HepG2 (cell line): ENCODE results near the gene ZNF618. TPM values are rescaled to one million over a fixed set of nuclear protein-coding genes. Genes with fewer than 3 reads are reported as not detected.

Experiments used
- ATAC-seq: fragments of 200-7000 bp; cut with Tn5 transposase; 3 replicates; pipeline ENCODE4 v1.9.1; 2020; ENCODE audit warnings: mild to moderate bottlenecking, moderate library complexity
- BruUV-seq: library from RNA; stranded (reverse); fragments of 400-500 nt; replicated peaks from 2 replicates; lab custom pipeline; 2021; lab: Mats Ljungman, UMichigan
- CTCF ChIA-PET: fragments of 300-600 bp; formaldehyde crosslinking; extraction: SDS; loops from one replicate; lab custom pipeline; 2021; ENCODE audit warnings: low total read pairs, inconsistent platforms, low intra/inter-chr PET ratio; lab: Yijun Ruan, JAX
- POLR2A ChIA-PET: fragments of 350-600 bp; sonication (Branson Sonifier 250); formaldehyde crosslinking; loops from one replicate; lab custom pipeline; 2020; ENCODE audit warnings: antibody characterized with exemption, inconsistent platforms; lab: Yijun Ruan, JAX
- DNase-seq: peaks from one replicate; pipeline ENCODE4 v3.0.0-alpha.2; 2015; ENCODE audit warnings: low spot score
- FAIRE-seq: peaks from 3 replicates; lab custom pipeline; 2011; peaks lifted over from hg19 to GRCh38; lab: Jason Lieb, UNC
- H2AFZ ChIP-seq: one replicate; pipeline ENCODE4 v1.6.1; 2011; ENCODE audit warnings: low read length, inconsistent platforms
- H3K27ac ChIP-seq: fragments of 300-600 bp; 3 replicates; pipeline ENCODE4 v1.8.0; 2011; ENCODE audit warnings: mixed run types, mild to moderate bottlenecking, mixed read lengths, low read length, inconsistent platforms; ENCODE audit not compliant: insufficient read depth; ENCODE audit errors: extremely low read length
- H3K27me3 ChIP-seq, 2 experiments: fragments of 200-600 bp in 1 of 2; 2 replicates in 1 of 2; 3 replicates in 1 of 2; pipeline versions ENCODE4 v1.6.0 to v1.8.0; 2011; ENCODE audit warnings: low read length in 2 of 2, mild to moderate bottlenecking in 2 of 2, moderate library complexity in 2 of 2, inconsistent platforms in 1 of 2; ENCODE audit not compliant: insufficient read depth in 2 of 2, control insufficient read depth in 1 of 2
- H3K36me3 ChIP-seq, 2 experiments: fragments of 200-600 bp in 1 of 2; replicated peaks in 1 of 2; 2 replicates in 1 of 2; 3 replicates in 1 of 2; pipeline versions ENCODE4 v1.5.1 to v1.8.0; 2011; ENCODE audit warnings: low read length in 2 of 2, inconsistent platforms in 1 of 2; ENCODE audit not compliant: insufficient read depth in 2 of 2, control insufficient read depth in 1 of 2
- H3K4me1 ChIP-seq: 2 replicates; pipeline ENCODE4 v1.5.1; 2012; ENCODE audit warnings: low read length, inconsistent platforms; ENCODE audit not compliant: insufficient read depth
- H3K4me2 ChIP-seq: 2 replicates; pipeline ENCODE4 v1.6.0; 2011; ENCODE audit warnings: low read depth, low read length, inconsistent platforms
- H3K4me3 ChIP-seq, 3 experiments: fragments of 200-600 bp in 1 of 3; sonication (generic), shearing (Covaris generic) in 1 of 3; replicated peaks in 1 of 3; 2 replicates each; pipeline ENCODE4 v1.5.1; 2011 to 2016; ENCODE audit warnings: low read length in 3 of 3, inconsistent platforms in 2 of 3, low read depth in 2 of 3, mild to moderate bottlenecking in 2 of 3, control low read depth in 1 of 3, mixed read lengths in 1 of 3; ENCODE audit not compliant: insufficient read depth in 1 of 3
- H3K79me2 ChIP-seq: one replicate; pipeline ENCODE4 v1.6.1; 2011; ENCODE audit warnings: low read length, inconsistent platforms; ENCODE audit not compliant: insufficient read depth
- H3K9ac ChIP-seq: 2 replicates; pipeline ENCODE4 v1.6.0; 2011; ENCODE audit warnings: mild to moderate bottlenecking, low read depth, low read length, inconsistent platforms; ENCODE audit not compliant: insufficient read depth
- H3K9me3 ChIP-seq: 2 replicates; pipeline ENCODE4 v1.5.1; 2012; ENCODE audit warnings: mild to moderate bottlenecking, low read length
- H4K20me1 ChIP-seq: 2 replicates; pipeline ENCODE4 v1.6.0; 2011; ENCODE audit warnings: inconsistent platforms, mild to moderate bottlenecking, low read length, moderate library complexity; ENCODE audit not compliant: insufficient read depth
- ESRRA ChIP-seq: sonication (generic); formaldehyde crosslinking; IDR thresholded peaks from 2 replicates; pipeline ENCODE4 v1.5.1; 2020; ENCODE audit warnings: mild to moderate bottlenecking, low read depth, missing genetic modification reagents
- FOXC1 ChIP-seq: sonication (generic); formaldehyde crosslinking; IDR thresholded peaks from 2 replicates; pipeline ENCODE4 v1.8.0; 2022; ENCODE audit warnings: mild to moderate bottlenecking, missing genetic modification reagents, borderline replicate concordance
- HNRNPH1 ChIP-seq: fragments of 200-400 bp; formaldehyde crosslinking; optimal IDR thresholded peaks from 2 replicates; pipeline ENCODE3; 2017; ENCODE audit warnings: mild to moderate bottlenecking, low read depth, low read length
- HOXA5 ChIP-seq: sonication (generic); formaldehyde crosslinking; IDR thresholded peaks from 2 replicates; pipeline ENCODE4 v1.4.0; 2020; ENCODE audit warnings: missing genetic modification reagents
- JUND ChIP-seq: sonication (generic); formaldehyde crosslinking; IDR thresholded peaks from 2 replicates; pipeline ENCODE4 v1.8.0; 2022; ENCODE audit warnings: mild to moderate bottlenecking, missing genetic modification reagents
- MAFF ChIP-seq: IDR thresholded peaks from 2 replicates; pipeline ENCODE4 v1.6.1; 2011; ENCODE audit warnings: low read depth, low read length, improper control_type of control experiment
- PTBP1 ChIP-seq: fragments of 200-400 bp; formaldehyde crosslinking; IDR thresholded peaks from 2 replicates; pipeline ENCODE4 v1.6.1; 2018; ENCODE audit warnings: low read length, low read depth; ENCODE audit not compliant: poor library complexity, severe bottlenecking
- SP4 ChIP-seq: sonication (generic); formaldehyde crosslinking; IDR thresholded peaks from 2 replicates; pipeline ENCODE4 v1.8.1; 2023; ENCODE audit warnings: mild to moderate bottlenecking, missing genetic modification reagents
- SRF ChIP-seq: IDR thresholded peaks from 2 replicates; pipeline ENCODE4 v1.6.1; 2011; ENCODE audit warnings: mild to moderate bottlenecking, low read depth, low read length, moderate library complexity
- TBL1XR1 ChIP-seq: fragments of 150-350 bp; IDR thresholded peaks from 2 replicates; pipeline ENCODE4 v1.6.1; 2014; ENCODE audit warnings: borderline replicate concordance, low read length; ENCODE audit not compliant: partially characterized antibody
- TBX3 ChIP-seq: fragments of 450-650 bp; IDR thresholded peaks from 2 replicates; pipeline ENCODE4 v1.6.1; 2017; ENCODE audit warnings: antibody characterized with exemption, mild to moderate bottlenecking, inconsistent platforms, borderline replicate concordance
- TCF7L2 ChIP-seq: IDR thresholded peaks from 2 replicates; pipeline ENCODE4 v1.6.1; 2011; ENCODE audit warnings: mild to moderate bottlenecking, low read depth, low read length, moderate library complexity
- ZFP36L2 ChIP-seq: sonication (generic); formaldehyde crosslinking; IDR thresholded peaks from 2 replicates; pipeline ENCODE4 v1.4.0; 2020; ENCODE audit warnings: missing genetic modification reagents
- ZMYM2 ChIP-seq: sonication (generic); formaldehyde crosslinking; IDR thresholded peaks from 2 replicates; pipeline ENCODE4 v1.8.0; 2022; ENCODE audit warnings: mild to moderate bottlenecking, missing genetic modification reagents
- ZNF430 ChIP-seq: sonication (generic); formaldehyde crosslinking; IDR thresholded peaks from 2 replicates; pipeline ENCODE4 v1.9.0; 2021; ENCODE audit warnings: mild to moderate bottlenecking, missing genetic modification reagents
- ZNF432 ChIP-seq: sonication (generic); formaldehyde crosslinking; IDR thresholded peaks from 2 replicates; pipeline ENCODE4 v1.5.0; 2020; ENCODE audit warnings: missing genetic modification reagents, mild to moderate bottlenecking, borderline replicate concordance
- ZNF546 ChIP-seq: sonication (generic); formaldehyde crosslinking; conservative IDR thresholded peaks from 2 replicates; pipeline ENCODE4 v1.8.1; 2023; ENCODE audit warnings: mild to moderate bottlenecking, missing genetic modification reagents
- ZNF678 ChIP-seq: sonication (generic); formaldehyde crosslinking; IDR thresholded peaks from 2 replicates; pipeline ENCODE4 v1.4.0; 2020; ENCODE audit warnings: mild to moderate bottlenecking, missing genetic modification reagents
- in situ Hi-C: cut with HindIII; loops from 2 replicates; pipeline ENCODE4 v1.10.0; 2017; ENCODE audit warnings: low pct_unique_long_range_greater_than_20kb; ENCODE audit not compliant: extremely low pct_ligation_motif_present
- intact Hi-C: fragments of 100-400 bp; cut with micrococcal nuclease; formaldehyde crosslinking; loops from one replicate; pipeline ENCODE4 v1.10.0; 2022; ENCODE audit not compliant: unreplicated experiment
- polyA plus RNA-seq, 8 experiments: library from polyadenylated mRNA; depleted of rRNA in 3 of 8; stranded (reverse) in 7 of 8; unstranded in 1 of 8; fragments of >200 nt; fragmentation: Illumina TruSeq in 4 of 8; extraction: Trizol in 4 of 8; gene quantifications; 2 replicates each; pipeline versions ENCODE4 v1.2.1 to v1.2.3, GENCODE V29; 2011 to 2016; ENCODE audit warnings: low read depth in 4 of 8, missing spikeins in 1 of 8, mixed read lengths in 1 of 8; ENCODE audit not compliant: insufficient read depth in 1 of 8
- total RNA-seq, 5 experiments: library from RNA; depleted of rRNA; stranded (reverse); fragments of >200 nt; fragmentation: Illumina TruSeq; extraction: Trizol; gene quantifications; 2 replicates each; pipeline ENCODE4 v1.2.3, GENCODE V29; 2016; ENCODE audit warnings: low read depth in 1 of 5
- TF ChIP-seq, protein P1 (sequence below): sonication (generic); formaldehyde crosslinking; IDR thresholded peaks from 2 replicates; pipeline ENCODE4 v1.5.1; 2020; ENCODE audit warnings: missing genetic modification reagents, mild to moderate bottlenecking, borderline replicate concordance
- TF ChIP-seq, protein P2 (sequence below): IDR thresholded peaks from 2 replicates; pipeline ENCODE4 v1.6.1; 2012; ENCODE audit warnings: low read depth, low read length, improper control_type of control experiment

The ZNF618 gene
- total and polyA plus RNA-seq, 2 of the 13 experiments (the other 11 are each of a cell fraction or from before 2014, with no cell fraction given): 0.07 TPM

DNA sequence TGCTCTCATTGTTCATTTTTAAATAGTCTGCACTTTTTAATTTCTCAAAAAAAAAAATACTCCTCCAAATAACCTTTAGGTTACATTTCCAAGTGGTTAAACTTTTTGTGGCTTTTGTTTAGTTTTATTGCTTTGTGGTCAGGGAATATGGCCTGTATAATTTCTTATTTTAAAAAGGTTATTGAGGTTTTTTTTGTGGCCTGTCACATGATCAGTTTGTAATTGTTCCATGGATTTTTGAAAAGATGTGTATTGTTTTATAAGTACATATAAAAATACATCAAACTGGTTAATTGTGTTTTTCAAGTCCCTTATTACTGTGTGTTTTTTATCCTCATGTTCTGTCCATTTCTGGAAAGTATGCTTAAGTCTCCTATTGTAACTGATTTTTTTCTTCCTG lies 64.0 kb downstream of the ZNF618 start:
- in situ Hi-C loops: no loop called here
- no peaks in the 10 kb centered on the region for H3K4me1 ChIP-seq
- H3K4me3 ChIP-seq: no peak overlapping the region
- H3K9ac ChIP-seq: no peak overlapping the region
- no peaks in the 10 kb centered on the region for H3K36me3 ChIP-seq
- H3K27ac ChIP-seq: no peak overlapping the region
- intact Hi-C loops: no loop called here
- CTCF ChIA-PET: no interaction called here
- peaks cover 0 to 13% of the 10 kb centered on the region in 2 experiments; a peak in 3 of 5 replicates for H3K27me3 ChIP-seq
- no peak for TF ChIP-seq ZNF678 (CRISPR knock-in tag)
- TF ChIP-seq TBL1XR1: no peak
- TF ChIP-seq TCF7L2: no peak
- TF ChIP-seq PTBP1: no peak
- TF ChIP-seq SP4 (CRISPR knock-in tag): no peak
- TF ChIP-seq SRF: no peak
- no peak for TF ChIP-seq HNRNPH1
- TF ChIP-seq, protein P1, sequence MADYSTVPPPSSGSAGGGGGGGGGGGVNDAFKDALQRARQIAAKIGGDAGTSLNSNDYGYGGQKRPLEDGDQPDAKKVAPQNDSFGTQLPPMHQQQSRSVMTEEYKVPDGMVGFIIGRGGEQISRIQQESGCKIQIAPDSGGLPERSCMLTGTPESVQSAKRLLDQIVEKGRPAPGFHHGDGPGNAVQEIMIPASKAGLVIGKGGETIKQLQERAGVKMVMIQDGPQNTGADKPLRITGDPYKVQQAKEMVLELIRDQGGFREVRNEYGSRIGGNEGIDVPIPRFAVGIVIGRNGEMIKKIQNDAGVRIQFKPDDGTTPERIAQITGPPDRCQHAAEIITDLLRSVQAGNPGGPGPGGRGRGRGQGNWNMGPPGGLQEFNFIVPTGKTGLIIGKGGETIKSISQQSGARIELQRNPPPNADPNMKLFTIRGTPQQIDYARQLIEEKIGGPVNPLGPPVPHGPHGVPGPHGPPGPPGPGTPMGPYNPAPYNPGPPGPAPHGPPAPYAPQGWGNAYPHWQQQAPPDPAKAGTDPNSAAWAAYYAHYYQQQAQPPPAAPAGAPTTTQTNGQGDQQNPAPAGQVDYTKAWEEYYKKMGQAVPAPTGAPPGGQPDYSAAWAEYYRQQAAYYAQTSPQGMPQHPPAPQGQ (CRISPR knock-in tag): no peak
- no peak for TF ChIP-seq ZFP36L2 (CRISPR knock-in tag)
- TF ChIP-seq ZNF432 (CRISPR knock-in tag): no peak
- no peak for TF ChIP-seq ZNF546
- TF ChIP-seq, protein P2, sequence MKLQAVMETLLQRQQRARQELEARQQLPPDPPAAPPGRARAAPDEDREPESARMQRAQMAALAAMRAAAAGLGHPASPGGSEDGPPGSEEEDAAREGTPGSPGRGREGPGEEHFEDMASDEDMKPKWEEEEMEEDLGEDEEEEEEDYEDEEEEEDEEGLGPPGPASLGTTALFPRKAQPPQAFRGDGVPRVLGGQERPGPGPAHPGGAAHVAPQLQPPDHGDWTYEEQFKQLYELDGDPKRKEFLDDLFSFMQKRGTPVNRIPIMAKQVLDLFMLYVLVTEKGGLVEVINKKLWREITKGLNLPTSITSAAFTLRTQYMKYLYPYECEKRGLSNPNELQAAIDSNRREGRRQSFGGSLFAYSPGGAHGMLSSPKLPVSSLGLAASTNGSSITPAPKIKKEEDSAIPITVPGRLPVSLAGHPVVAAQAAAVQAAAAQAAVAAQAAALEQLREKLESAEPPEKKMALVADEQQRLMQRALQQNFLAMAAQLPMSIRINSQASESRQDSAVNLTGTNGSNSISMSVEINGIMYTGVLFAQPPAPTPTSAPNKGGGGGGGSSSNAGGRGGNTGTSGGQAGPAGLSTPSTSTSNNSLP: no peak
- TF ChIP-seq HOXA5 (CRISPR knock-in tag): no peak
- TF ChIP-seq ESRRA (CRISPR knock-in tag): no peak
- no peak for TF ChIP-seq ZMYM2 (CRISPR knock-in tag)
- TF ChIP-seq FOXC1: no peak
- TF ChIP-seq MAFF: no peak
- TF ChIP-seq JUND (CRISPR knock-in tag): no peak
- TF ChIP-seq ZNF430: no peak
- no peak for TF ChIP-seq TBX3
- no peaks in the 10 kb centered on the region for H3K79me2 ChIP-seq
- POLR2A ChIA-PET: no interaction called here
- ATAC-seq (no peak), FAIRE-seq (no peak), DNase-seq (no peak)
- BruUV-seq: no TSS peak
- H3K9me3 ChIP-seq: no peaks in the 10 kb centered on the region
- no peak overlapping the region for H3K4me2 ChIP-seq
- no peak overlapping the region for H2AFZ ChIP-seq
- no peaks in the 10 kb centered on the region for H4K20me1 ChIP-seq
